A673 (cell line): ENCODE results near the gene TMEM163. TPM values are rescaled to one million over a fixed set of nuclear protein-coding genes. Genes with fewer than 3 reads are reported as not detected.

Experiments used
- BruUV-seq: library from RNA; stranded (reverse); fragments of 400-500 nt; replicated peaks from 2 replicates; lab custom pipeline; 2021; lab: Mats Ljungman, UMichigan
- CTCF ChIA-PET: fragments of 300-600 bp; sonication (Branson Sonifier 250); formaldehyde crosslinking; loops from one replicate; lab custom pipeline; 2022; ENCODE audit warnings: antibody characterized with exemption; lab: Charles Lee
- POLR2A ChIA-PET: fragments of 300-600 bp; sonication (Branson Sonifier 250); formaldehyde crosslinking; loops from one replicate; lab custom pipeline; 2022; ENCODE audit warnings: antibody characterized with exemption; ENCODE audit not compliant: low non-redundant PET; lab: Charles Lee
- DNase-seq: peaks from one replicate; pipeline ENCODE4 v3.0.0-alpha.2; 2015; ENCODE audit warnings: low spot score
- H3K27ac ChIP-seq: fragments of 200-600 bp; sonication (generic); 2 replicates; pipeline ENCODE4 v1.5.1; 2016; ENCODE audit warnings: mixed run types, low read depth, mild to moderate bottlenecking, mixed read lengths, antibody characterized with exemption, low read length; ENCODE audit not compliant: poor library complexity, severe bottlenecking
- H3K27me3 ChIP-seq: fragments of 200-600 bp; sonication (generic); replicated peaks from 2 replicates; pipeline ENCODE4 v1.6.1; 2017; ENCODE audit warnings: mixed run types, low read depth, mild to moderate bottlenecking, mixed read lengths, antibody characterized with exemption, low read length; ENCODE audit not compliant: insufficient read depth, poor library complexity
- H3K36me3 ChIP-seq: fragments of 200-600 bp; sonication (generic); 2 replicates; pipeline ENCODE4 v1.6.1; 2016; ENCODE audit warnings: mixed run types, mild to moderate bottlenecking, mixed read lengths, antibody characterized with exemption, low read length; ENCODE audit not compliant: insufficient read depth, poor library complexity, severe bottlenecking
- H3K4me1 ChIP-seq: fragments of 200-600 bp; sonication (generic); 2 replicates; pipeline ENCODE4 v1.6.1; 2017; ENCODE audit warnings: mixed run types, mild to moderate bottlenecking, mixed read lengths, antibody characterized with exemption, low read length; ENCODE audit not compliant: insufficient read depth, poor library complexity, severe bottlenecking
- H3K4me3 ChIP-seq: fragments of 200-600 bp; sonication (generic); 2 replicates; pipeline ENCODE4 v1.5.1; 2016; ENCODE audit warnings: low read depth, mixed run types, mild to moderate bottlenecking, mixed read lengths, low read length; ENCODE audit not compliant: poor library complexity, severe bottlenecking
- H3K9me3 ChIP-seq: fragments of 200-600 bp; sonication (generic); 2 replicates; pipeline ENCODE4 v1.6.1; 2016; ENCODE audit warnings: mixed run types, low read depth, mild to moderate bottlenecking, mixed read lengths, antibody characterized with exemption, low read length; ENCODE audit not compliant: poor library complexity, severe bottlenecking
- EZH2 ChIP-seq: fragments of 200-600 bp; sonication (generic); IDR thresholded peaks from 2 replicates; pipeline ENCODE4 v1.6.1; 2017; ENCODE audit warnings: borderline replicate concordance, low read depth, mild to moderate bottlenecking, mixed read lengths, antibody characterized with exemption, low read length; ENCODE audit not compliant: poor library complexity, severe bottlenecking
- intact Hi-C: fragments of 100-400 bp; cut with micrococcal nuclease; formaldehyde crosslinking; loops from one replicate; pipeline ENCODE4 v1.10.0; 2022; ENCODE audit not compliant: unreplicated experiment
- total RNA-seq: library from RNA; stranded (reverse); gene quantifications from 2 replicates; pipeline ENCODE4 v1.2.3, GENCODE V29; 2021
- TF ChIP-seq, protein P1 (sequence below): fragments of 300-800, 200-600 bp; sonication (generic); conservative IDR thresholded peaks from 2 replicates; pipeline ENCODE4 v1.5.1; 2017; ENCODE audit warnings: low read depth, mild to moderate bottlenecking, antibody characterized with exemption, low read length, moderate library complexity, mixed read lengths

The TMEM163 gene
- total RNA-seq, 1 experiment from 2014 or later, result not detected

DNA sequence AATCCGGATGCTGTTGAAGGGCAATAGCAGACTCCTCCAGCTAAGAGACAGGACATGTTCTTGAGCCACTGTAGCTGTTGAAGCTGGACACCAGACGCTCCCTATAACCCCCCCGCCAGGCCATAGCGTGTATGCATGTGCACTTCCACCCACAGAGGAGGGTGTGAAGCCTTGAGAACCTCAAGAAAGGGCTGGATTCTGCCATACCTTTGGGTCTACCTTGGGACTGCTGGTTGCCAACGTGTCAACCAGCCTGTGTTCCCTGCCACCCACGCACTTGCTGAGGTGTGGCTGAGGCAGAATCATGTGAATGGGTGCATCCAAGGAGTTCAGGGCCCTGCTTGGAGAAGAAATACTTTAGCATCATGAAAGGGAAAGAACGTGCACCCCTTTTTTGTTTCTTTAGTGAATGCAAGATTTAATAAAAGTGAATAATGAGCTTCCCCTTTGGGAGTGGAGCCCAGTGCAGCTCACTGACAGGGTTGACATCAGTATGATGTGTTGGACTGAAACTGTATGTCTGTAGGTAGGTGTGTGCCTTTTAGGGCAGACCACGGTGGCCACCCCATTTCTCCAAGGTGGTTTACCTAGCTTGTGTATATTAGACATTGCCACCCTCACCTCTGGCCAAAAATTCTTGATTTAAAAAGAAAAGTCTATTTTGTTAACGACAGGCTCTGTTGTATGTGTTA is 266.6 kb downstream of the TMEM163 start:
- CTCF ChIA-PET, result interaction anchor here (0.5 to 1.7 kb wide), 4 partner anchors 36 to 369 kb away, joined by 3 to 26 read pairs (median 4); no protein-coding TSS in a partner anchor
- intact Hi-C loops, result loop anchor here (5.0 kb wide), 1 partner anchor 445 kb away; no protein-coding TSS in a partner anchor
- TF ChIP-seq, protein P1, sequence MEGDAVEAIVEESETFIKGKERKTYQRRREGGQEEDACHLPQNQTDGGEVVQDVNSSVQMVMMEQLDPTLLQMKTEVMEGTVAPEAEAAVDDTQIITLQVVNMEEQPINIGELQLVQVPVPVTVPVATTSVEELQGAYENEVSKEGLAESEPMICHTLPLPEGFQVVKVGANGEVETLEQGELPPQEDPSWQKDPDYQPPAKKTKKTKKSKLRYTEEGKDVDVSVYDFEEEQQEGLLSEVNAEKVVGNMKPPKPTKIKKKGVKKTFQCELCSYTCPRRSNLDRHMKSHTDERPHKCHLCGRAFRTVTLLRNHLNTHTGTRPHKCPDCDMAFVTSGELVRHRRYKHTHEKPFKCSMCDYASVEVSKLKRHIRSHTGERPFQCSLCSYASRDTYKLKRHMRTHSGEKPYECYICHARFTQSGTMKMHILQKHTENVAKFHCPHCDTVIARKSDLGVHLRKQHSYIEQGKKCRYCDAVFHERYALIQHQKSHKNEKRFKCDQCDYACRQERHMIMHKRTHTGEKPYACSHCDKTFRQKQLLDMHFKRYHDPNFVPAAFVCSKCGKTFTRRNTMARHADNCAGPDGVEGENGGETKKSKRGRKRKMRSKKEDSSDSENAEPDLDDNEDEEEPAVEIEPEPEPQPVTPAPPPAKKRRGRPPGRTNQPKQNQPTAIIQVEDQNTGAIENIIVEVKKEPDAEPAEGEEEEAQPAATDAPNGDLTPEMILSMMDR, result no peak
- TF ChIP-seq EZH2, result no peak
- BruUV-seq, result no TSS peak
- H3K9me3 ChIP-seq, result no peaks in the 10 kb centered on the region
- H3K27me3 ChIP-seq, result no peaks in the 10 kb centered on the region
- no peak for DNase-seq
- no peak overlapping the region for H3K4me3 ChIP-seq
- no peak overlapping the region for H3K27ac ChIP-seq
- no peaks in the 10 kb centered on the region for H3K4me1 ChIP-seq
- no peaks in the 10 kb centered on the region for H3K36me3 ChIP-seq
- POLR2A ChIA-PET, result interaction anchor here (0.6 kb wide), 1 partner anchor 18 kb away, joined by 3 read pairs; no protein-coding TSS in a partner anchor

DNA sequence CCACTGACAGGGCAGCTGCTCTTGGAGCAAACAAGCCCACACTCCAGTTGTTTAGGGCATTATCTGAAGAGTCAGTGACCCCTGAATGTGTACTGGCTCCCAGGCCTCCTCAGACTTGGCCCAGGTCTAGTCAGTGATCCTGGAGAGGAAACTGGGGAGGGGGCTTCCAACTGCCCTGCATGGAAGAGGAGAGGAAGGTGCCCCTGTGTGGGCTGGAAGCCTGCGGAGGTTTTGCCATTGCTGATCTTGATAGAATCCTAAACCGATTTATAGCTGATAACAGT is 267.5 kb downstream of the TMEM163 start:
- BruUV-seq, result no TSS peak
- no peaks in the 10 kb centered on the region for H3K4me1 ChIP-seq
- POLR2A ChIA-PET, result no interaction called here

DNA sequence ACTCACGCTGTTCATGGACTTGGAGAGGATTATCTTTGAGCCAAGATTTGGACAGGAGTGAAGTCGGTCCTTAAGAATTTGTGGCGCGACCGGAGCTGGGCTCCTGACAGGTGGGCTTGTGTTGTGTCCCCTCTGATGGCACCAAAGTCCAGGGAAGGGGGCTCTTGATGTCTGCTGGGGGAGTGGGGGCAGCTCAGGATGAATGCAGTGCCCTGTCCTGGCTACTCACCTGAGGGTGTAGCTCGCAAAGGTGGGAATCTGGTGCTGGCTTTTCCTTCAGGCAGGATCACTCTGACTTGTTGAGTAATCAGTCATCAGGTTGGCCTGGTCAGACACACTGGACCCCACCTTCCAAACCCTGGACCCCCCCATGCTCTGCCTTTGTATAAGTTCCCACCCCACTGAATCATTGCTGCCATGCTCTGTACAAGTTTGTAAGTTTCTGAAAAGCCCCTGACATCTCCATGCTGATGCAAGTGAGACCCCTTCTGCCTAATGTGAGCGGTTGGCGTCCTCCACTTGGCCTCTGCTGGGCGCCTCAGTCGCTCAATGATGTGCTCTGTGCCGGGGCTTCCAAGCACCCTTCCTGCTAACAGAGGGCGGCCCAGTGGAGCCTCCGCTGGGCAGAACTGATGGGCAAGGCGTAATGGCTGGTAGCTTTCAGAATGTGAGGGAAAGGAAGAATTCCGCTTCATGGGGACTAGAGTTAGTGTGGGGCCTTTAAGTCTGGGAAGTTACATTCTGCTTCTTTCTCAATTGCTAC is 268.9 kb downstream of the TMEM163 start:
- intact Hi-C loops, result loop anchor here (2.0 to 5.0 kb wide), 2 partner anchors 331 to 447 kb away; no protein-coding TSS in a partner anchor
- ChIA-PET POLR2A (no interaction called here), CTCF (interaction anchor here (1.0 to 1.7 kb wide), 4 partner anchors 23 to 332 kb away, joined by 3 to 26 read pairs (median 8); no protein-coding TSS in a partner anchor)
- Histone ChIP-seq H3K4me3 (no peak overlapping the region), H3K9me3 (no peaks in the 10 kb centered on the region), H3K27me3 (no peaks in the 10 kb centered on the region), H3K27ac (no peak overlapping the region), H3K36me3 (no peaks in the 10 kb centered on the region), H3K4me1 (no peaks in the 10 kb centered on the region)
- DNase-seq, result no peak
- no TSS peak for BruUV-seq
- TF ChIP-seq, protein P1, result no peak
- TF ChIP-seq EZH2, result no peak

More for the DNA sequence above, 267.5 kb downstream of the TMEM163 start:
- Histone ChIP-seq H3K9me3 (no peaks in the 10 kb centered on the region), H3K27me3 (no peaks in the 10 kb centered on the region), H3K4me3 (no peak overlapping the region), H3K36me3 (no peaks in the 10 kb centered on the region), H3K27ac (no peak overlapping the region)
- CTCF ChIA-PET, result interaction anchor here (0.6 to 1.7 kb wide), 13 partner anchors 9 to 447 kb away, joined by 3 to 26 read pairs (median 4); no protein-coding TSS in a partner anchor
- no peak for TF ChIP-seq EZH2
- TF ChIP-seq, protein P1, result no peak
- intact Hi-C loops, result loop anchor here (2.0 to 5.0 kb wide), 2 partner anchors 332 to 446 kb away; no protein-coding TSS in a partner anchor
- no peak for DNase-seq
